GM21717 (cell line): ENCODE data around the gene ZNF782.
"Not testable (repeated sequence)": the region's sequence is repeated elsewhere in the genome, so short reads cannot be mapped to it uniquely, and the experiment has no call there.

ENCODE experiments used
- ATAC-seq: cut with Tn5 transposase; IDR thresholded peaks from one replicate; pipeline ENCODE4 v1.9.1; 2021; ENCODE audit warnings: mild to moderate bottlenecking, moderate library complexity; ENCODE audit not compliant: unreplicated experiment

The ZNF782 gene

DNA sequence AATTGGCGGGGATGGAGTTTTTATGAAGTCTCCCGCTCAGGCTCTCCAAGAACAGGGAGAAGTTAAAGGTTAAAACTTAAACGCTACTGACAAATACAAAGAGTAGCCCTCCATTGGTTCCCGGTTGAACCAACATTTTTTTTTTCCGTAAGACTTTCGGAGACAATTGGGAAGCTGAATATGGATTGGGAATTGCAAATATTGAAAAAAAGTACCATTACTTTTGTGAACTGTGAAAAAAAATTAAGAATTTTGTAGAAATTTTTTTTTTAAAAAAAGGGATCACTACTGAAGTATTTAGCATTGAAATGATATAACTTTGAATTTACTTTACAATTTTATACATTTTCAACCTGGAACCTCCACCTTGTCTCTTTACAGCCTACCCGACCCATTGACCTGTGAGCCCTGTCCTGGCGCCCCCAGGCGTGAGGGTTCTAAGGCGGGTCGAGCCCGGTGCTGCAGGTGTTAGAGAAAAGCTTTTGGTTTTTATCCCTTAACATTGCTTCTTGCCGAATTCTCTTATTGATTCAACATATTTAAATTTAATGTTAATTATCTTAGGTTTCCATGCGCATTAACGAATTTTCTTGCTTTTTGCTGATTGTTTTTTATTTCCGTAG lies 448 bp upstream of the ZNF782 start:
- no peak for ATAC-seq

- no peak for ATAC-seq
These were observed 1.6 kb downstream of the ZNF782 start for GRCh38 chr9:96852676-96853075.

GRCh38 chr9:96844040-96844439 lies 10.3 kb downstream of the ZNF782 start:
- ATAC-seq, result no peak

- no peak for ATAC-seq
These were observed 35.8 kb downstream of the ZNF782 start for GRCh38 chr9:96818533-96818932.

DNA sequence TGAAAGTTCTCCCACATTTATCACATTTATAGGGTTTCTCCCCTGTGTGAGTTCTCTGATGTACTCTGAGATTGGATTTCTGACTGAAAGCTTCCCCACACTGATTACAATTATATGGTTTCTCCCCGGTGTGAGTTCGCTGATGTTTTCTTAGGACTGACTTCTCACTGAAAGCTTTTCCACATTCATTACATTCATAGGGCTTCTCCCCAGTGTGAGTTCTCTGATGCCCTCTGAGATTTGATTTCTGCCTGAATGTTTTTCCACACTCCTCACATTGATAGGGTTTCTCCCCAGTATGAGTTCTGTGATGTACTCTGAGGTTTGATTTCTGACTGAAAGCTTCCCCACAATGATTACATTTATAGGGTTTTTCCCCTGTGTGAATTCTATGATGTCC lies 36.3 kb downstream of the ZNF782 start:
- no peak for ATAC-seq

GRCh38 chr9:96813607-96814006 lies 40.7 kb downstream of the ZNF782 start:
- no peak for ATAC-seq

GRCh38 chr9:96798959-96799358 lies 55.4 kb downstream of the ZNF782 start:
- ATAC-seq, result not testable (repeated sequence)

- no peak for ATAC-seq
These were observed 70.3 kb downstream of the ZNF782 start for GRCh38 chr9:96784021-96784420.

- ATAC-seq, result no peak
These were observed 72.1 kb downstream of the ZNF782 start for GRCh38 chr9:96782235-96782634.

DNA sequence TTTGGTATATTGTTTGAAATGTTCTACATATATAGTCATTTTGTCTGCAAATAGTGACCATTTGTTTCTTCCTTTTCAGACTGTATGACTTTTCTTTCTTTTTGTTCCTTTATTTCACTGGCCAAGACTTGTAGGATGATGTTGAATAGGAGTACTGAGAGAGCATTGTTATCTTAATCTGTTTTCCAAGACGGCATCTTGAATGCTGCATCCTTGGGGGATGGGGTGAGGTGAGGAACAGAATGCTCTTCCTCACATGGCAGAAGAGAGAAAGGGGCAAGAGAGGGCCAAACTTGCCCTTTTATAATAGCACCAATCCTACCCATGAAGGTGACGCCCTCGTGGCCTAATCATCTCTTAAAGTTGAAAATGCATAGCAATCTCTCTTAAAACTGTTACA lies 72.8 kb downstream of the ZNF782 start:
- no peak for ATAC-seq

GRCh38 chr9:96779089-96779488 lies 75.2 kb downstream of the ZNF782 start:
- ATAC-seq, result no peak

- no peak for ATAC-seq
These were observed 76.9 kb downstream of the ZNF782 start for GRCh38 chr9:96777426-96777864.

GRCh38 chr9:96771124-96771523 lies 83.2 kb downstream of the ZNF782 start:
- ATAC-seq, result no peak

GRCh38 chr9:96769989-96770388 lies 84.3 kb downstream of the ZNF782 start:
- no peak for ATAC-seq
